Effector memory CD8-positive, alpha-beta T cell (primary cell): Measurements from ENCODE around the gene NKAIN2.

ENCODE experiments used
- ATAC-seq: fragments of 150-1000 bp; cut with Tn5 transposase; replicated peaks from 2 replicates; pipeline ENCODE4 v1.10.0; 2021; ENCODE audit warnings: mild to moderate bottlenecking, moderate library complexity
- DNase-seq, 3 experiments: peaks; one replicate each; pipeline ENCODE4 v3.0.0; 2021
- H3K27ac Mint-ChIP-seq, 2 donors: one replicate each; pipeline ENCODE4 v1.8.0; 2022; ENCODE audit warnings: mild to moderate bottlenecking in 2 of 2, mixed read lengths in 2 of 2, moderate library complexity in 2 of 2
- H3K27me3 Mint-ChIP-seq, 2 donors: one replicate each; pipeline ENCODE4 v1.8.0; 2022; ENCODE audit warnings: mixed read lengths in 2 of 2
- H3K36me3 Mint-ChIP-seq: one replicate; pipeline ENCODE4 v1.8.0; 2022; ENCODE audit warnings: mild to moderate bottlenecking, moderate library complexity, mixed read lengths; ENCODE audit not compliant: insufficient read depth
- H3K4me1 Mint-ChIP-seq, 2 donors: one replicate each; pipeline ENCODE4 v1.8.0; 2022; ENCODE audit warnings: low read depth in 2 of 2, mixed read lengths in 2 of 2
- H3K4me3 Mint-ChIP-seq, 2 donors: one replicate each; pipeline ENCODE4 v1.8.0; 2022; ENCODE audit warnings: mild to moderate bottlenecking in 2 of 2, mixed read lengths in 2 of 2, moderate library complexity in 2 of 2
- H3K9me3 Mint-ChIP-seq, 2 donors: one replicate each; pipeline ENCODE4 v1.8.0; 2022; ENCODE audit warnings: mixed read lengths in 2 of 2

The NKAIN2 gene

GRCh38 chr6:123821112-123821511, 17.4 kb downstream of the NKAIN2 start:
- Mint-ChIP-seq H3K27ac (no peak overlapping the region), H3K4me3 (no peak overlapping the region), H3K9me3 (peaks cover 12 to 13% of the 10 kb centered on the region in 2 donors), H3K27me3 (no peaks in the 10 kb centered on the region), H3K36me3 (no peaks in the 10 kb centered on the region), H3K4me1 (no peaks in the 10 kb centered on the region)
- DNase-seq, result no peak
- ATAC-seq, result no peak

- H3K27ac Mint-ChIP-seq, result no peak overlapping the region
- peaks cover 4 to 6% of the 10 kb centered on the region in 2 donors for H3K9me3 Mint-ChIP-seq
- no peaks in the 10 kb centered on the region for H3K27me3 Mint-ChIP-seq
- H3K4me3 Mint-ChIP-seq, result no peak overlapping the region
- no peak for DNase-seq
- no peak for ATAC-seq
- H3K36me3 Mint-ChIP-seq, result no peaks in the 10 kb centered on the region
- H3K4me1 Mint-ChIP-seq, result no peaks in the 10 kb centered on the region
These were observed 25.8 kb downstream of the NKAIN2 start for GRCh38 chr6:123829302-123829953.

- ATAC-seq, result no peak
- DNase-seq, result no peak
- Mint-ChIP-seq H3K36me3 (no peaks in the 10 kb centered on the region), H3K9me3 (peaks cover 4 to 6% of the 10 kb centered on the region in 2 donors), H3K4me1 (no peaks in the 10 kb centered on the region), H3K4me3 (no peak overlapping the region), H3K27ac (no peak overlapping the region), H3K27me3 (no peaks in the 10 kb centered on the region)
These were observed 26.5 kb downstream of the NKAIN2 start for GRCh38 chr6:123830120-123830519.

GRCh38 chr6:123838505-123839234, 35.0 kb downstream of the NKAIN2 start:
- Mint-ChIP-seq H3K27me3 (no peaks in the 10 kb centered on the region), H3K27ac (no peak overlapping the region), H3K9me3 (peaks cover 9 to 23% of the 10 kb centered on the region in 2 donors), H3K36me3 (no peaks in the 10 kb centered on the region), H3K4me1 (no peaks in the 10 kb centered on the region), H3K4me3 (no peak overlapping the region)
- no peak for DNase-seq
- no peak for ATAC-seq

GRCh38 chr6:123841067-123841896, 37.6 kb downstream of the NKAIN2 start:
- Mint-ChIP-seq H3K9me3 (peaks cover 9 to 24% of the 10 kb centered on the region in 2 donors), H3K27ac (no peak overlapping the region), H3K36me3 (no peaks in the 10 kb centered on the region), H3K27me3 (no peaks in the 10 kb centered on the region), H3K4me1 (no peaks in the 10 kb centered on the region), H3K4me3 (no peak overlapping the region)
- DNase-seq (no peak), ATAC-seq (no peak)

GRCh38 chr6:123844011-123844410, 40.3 kb downstream of the NKAIN2 start:
- H3K27ac Mint-ChIP-seq, result no peak overlapping the region
- no peak for ATAC-seq
- no peaks in the 10 kb centered on the region for H3K36me3 Mint-ChIP-seq

GRCh38 chr6:123848347-123848746, 44.7 kb downstream of the NKAIN2 start:
- H3K36me3 Mint-ChIP-seq, result no peaks in the 10 kb centered on the region
- ATAC-seq, result no peak
- H3K4me3 Mint-ChIP-seq, result no peak overlapping the region
- H3K27me3 Mint-ChIP-seq, result no peaks in the 10 kb centered on the region
- H3K4me1 Mint-ChIP-seq, result no peaks in the 10 kb centered on the region
- H3K9me3 Mint-ChIP-seq, result peaks cover 5% of the 10 kb centered on the region in 2 donors
- H3K27ac Mint-ChIP-seq, result no peak overlapping the region
- DNase-seq, result no peak

More at GRCh38 chr6:123844011-123844410, 40.3 kb downstream of the NKAIN2 start:
- Mint-ChIP-seq H3K9me3 (peaks cover 10 to 11% of the 10 kb centered on the region in 2 donors), H3K4me1 (no peaks in the 10 kb centered on the region), H3K27me3 (no peaks in the 10 kb centered on the region), H3K4me3 (no peak overlapping the region)
- DNase-seq, result no peak

- ATAC-seq, result no peak
These were observed 45.7 kb downstream of the NKAIN2 start for GRCh38 chr6:123849406-123849805.

GRCh38 chr6:123850555-123850954, 46.9 kb downstream of the NKAIN2 start:
- no peak overlapping the region for H3K4me3 Mint-ChIP-seq
- no peaks in the 10 kb centered on the region for H3K4me1 Mint-ChIP-seq
- H3K36me3 Mint-ChIP-seq, result no peaks in the 10 kb centered on the region
- no peaks in the 10 kb centered on the region for H3K27me3 Mint-ChIP-seq
- no peak for ATAC-seq
- H3K9me3 Mint-ChIP-seq, result peaks cover 0 to 1% of the 10 kb centered on the region in 2 donors
- H3K27ac Mint-ChIP-seq, result no peak overlapping the region
- no peak for DNase-seq

More at GRCh38 chr6:123849406-123849805, 45.7 kb downstream of the NKAIN2 start:
- no peak overlapping the region for H3K27ac Mint-ChIP-seq
- no peaks in the 10 kb centered on the region for H3K27me3 Mint-ChIP-seq
- no peaks in the 10 kb centered on the region for H3K36me3 Mint-ChIP-seq
- peaks cover 0 to 1% of the 10 kb centered on the region in 2 donors for H3K9me3 Mint-ChIP-seq
- H3K4me3 Mint-ChIP-seq, result no peak overlapping the region
- DNase-seq, result no peak
- no peaks in the 10 kb centered on the region for H3K4me1 Mint-ChIP-seq

GRCh38 chr6:123854201-123854600, 50.5 kb downstream of the NKAIN2 start:
- ATAC-seq (no peak), DNase-seq (no peak)
- Mint-ChIP-seq H3K4me1 (no peaks in the 10 kb centered on the region), H3K36me3 (no peaks in the 10 kb centered on the region), H3K9me3 (peaks cover 0 to 6% of the 10 kb centered on the region in 2 donors), H3K27me3 (no peaks in the 10 kb centered on the region), H3K4me3 (no peak overlapping the region), H3K27ac (no peak overlapping the region)

- DNase-seq (no peak), ATAC-seq (no peak)
- no peaks in the 10 kb centered on the region for H3K4me1 Mint-ChIP-seq
These were observed 51.8 kb downstream of the NKAIN2 start for GRCh38 chr6:123855506-123855905.

GRCh38 chr6:123859291-123859690, 55.6 kb downstream of the NKAIN2 start:
- DNase-seq (no peak), ATAC-seq (no peak)
- no peaks in the 10 kb centered on the region for H3K27me3 Mint-ChIP-seq
- no peaks in the 10 kb centered on the region for H3K36me3 Mint-ChIP-seq
- H3K4me1 Mint-ChIP-seq, result no peaks in the 10 kb centered on the region
- H3K9me3 Mint-ChIP-seq, result peaks cover 0 to 11% of the 10 kb centered on the region in 2 donors
- H3K4me3 Mint-ChIP-seq, result no peak overlapping the region
- H3K27ac Mint-ChIP-seq, result no peak overlapping the region

More at GRCh38 chr6:123855506-123855905, 51.8 kb downstream of the NKAIN2 start:
- Mint-ChIP-seq H3K36me3 (no peaks in the 10 kb centered on the region), H3K27ac (no peak overlapping the region), H3K9me3 (peaks cover 0 to 6% of the 10 kb centered on the region in 2 donors), H3K4me3 (no peak overlapping the region), H3K27me3 (no peaks in the 10 kb centered on the region)

GRCh38 chr6:123869334-123869733, 65.7 kb downstream of the NKAIN2 start:
- Mint-ChIP-seq H3K27me3 (no peaks in the 10 kb centered on the region), H3K4me3 (no peak overlapping the region), H3K9me3 (peaks cover 5 to 6% of the 10 kb centered on the region in 2 donors), H3K36me3 (no peaks in the 10 kb centered on the region), H3K4me1 (no peaks in the 10 kb centered on the region), H3K27ac (no peak overlapping the region)
- no peak for DNase-seq
- no peak for ATAC-seq
